Cardiac muscle cell (in vitro differentiated cells and primary cell): ENCODE measurements around the gene PACSIN2. TPM values are rescaled to one million over a fixed set of nuclear protein-coding genes. Genes with fewer than 3 reads are reported as not detected.

Source experiments
- DNase-seq, 2 donors: peaks; one replicate each; pipeline versions ENCODE4 v3.0.0 to v3.0.0-alpha.2; 2010 to 2017; ENCODE audit warnings: low read depth in 1 of 2, low spot score in 1 of 2
- H3K27ac ChIP-seq: fragments of 200-600 bp; sonication (generic); 2 replicates; pipeline ENCODE4 v1.5.1; 2016
- H3K27me3 ChIP-seq: fragments of 200-600 bp; sonication (generic); 2 replicates; pipeline ENCODE4 v1.6.0; 2016; ENCODE audit warnings: control low read depth
- H3K36me3 ChIP-seq: fragments of 200-600 bp; sonication (generic); 2 replicates; pipeline ENCODE4 v1.5.1; 2016; ENCODE audit warnings: control low read depth
- H3K4me1 ChIP-seq: fragments of 200-600 bp; sonication (generic); 2 replicates; pipeline ENCODE4 v1.8.1; 2017; ENCODE audit warnings: low read depth, mild to moderate bottlenecking, mixed run types
- H3K4me3 ChIP-seq: fragments of 200-600 bp; sonication (generic); 2 replicates; pipeline ENCODE4 v1.5.1; 2016; ENCODE audit warnings: mild to moderate bottlenecking
- H3K9me3 ChIP-seq: fragments of 200-600 bp; sonication (generic); 2 replicates; pipeline ENCODE4 v1.5.1; 2017; ENCODE audit warnings: low read depth, mild to moderate bottlenecking, control low read depth
- CTCF ChIP-seq: IDR thresholded peaks from 2 replicates; pipeline ENCODE4 v1.5.1; 2012; ENCODE audit warnings: low read depth, mild to moderate bottlenecking, low read length
- polyA plus RNA-seq: library from polyadenylated mRNA; unstranded; fragments of >200 nt; fragmentation: Nextera tagmentation; extraction: Ambion mirVana; gene quantifications from 2 replicates; pipeline ENCODE4 v1.2.1, GENCODE V29; 2016
- total RNA-seq: library from RNA; depleted of rRNA; stranded (reverse); fragments of >200 nt; gene quantifications from 2 replicates; pipeline ENCODE4 v1.2.3, GENCODE V29; 2016

The PACSIN2 gene
- total and polyA plus RNA-seq, 2 experiments from 2014 or later, result 67.7 to 70.5 TPM

- no peak overlapping the region for H3K4me3 ChIP-seq
- DNase-seq, result no peak
- TF ChIP-seq CTCF, result no peak
- H3K9me3 ChIP-seq, result no peaks in the 10 kb centered on the region
- H3K27me3 ChIP-seq, result no peaks in the 10 kb centered on the region
- H3K4me1 ChIP-seq, result peaks cover 15% of the 10 kb centered on the region
- no peak overlapping the region for H3K27ac ChIP-seq
- no peaks in the 10 kb centered on the region for H3K36me3 ChIP-seq
These were observed 72.6 kb downstream of the PACSIN2 start for GRCh38 chr22:42942351-42942750.

GRCh38 chr22:42939941-42940653, 74.9 kb downstream of the PACSIN2 start:
- no peak for TF ChIP-seq CTCF
- Histone ChIP-seq H3K4me3 (no peak overlapping the region), H3K27ac (no peak overlapping the region), H3K36me3 (no peaks in the 10 kb centered on the region), H3K4me1 (peaks cover 7% of the 10 kb centered on the region), H3K27me3 (no peaks in the 10 kb centered on the region), H3K9me3 (no peaks in the 10 kb centered on the region)
- DNase-seq, result peak in 1 of 2 donors; percentile 77

GRCh38 chr22:42939451-42939881, 75.5 kb downstream of the PACSIN2 start:
- Histone ChIP-seq H3K27me3 (no peaks in the 10 kb centered on the region), H3K9me3 (no peaks in the 10 kb centered on the region), H3K27ac (no peak overlapping the region), H3K4me1 (peaks cover 7% of the 10 kb centered on the region), H3K36me3 (no peaks in the 10 kb centered on the region), H3K4me3 (no peak overlapping the region)
- TF ChIP-seq CTCF, result no peak
- DNase-seq, result no peak

- Histone ChIP-seq H3K27ac (no peak overlapping the region), H3K4me3 (no peak overlapping the region), H3K4me1 (peaks cover 10% of the 10 kb centered on the region), H3K9me3 (no peaks in the 10 kb centered on the region), H3K36me3 (no peaks in the 10 kb centered on the region), H3K27me3 (no peaks in the 10 kb centered on the region)
- no peak for TF ChIP-seq CTCF
- no peak for DNase-seq
These were observed 76.0 kb downstream of the PACSIN2 start for GRCh38 chr22:42938976-42939375.

GRCh38 chr22:42938449-42938848, 76.5 kb downstream of the PACSIN2 start:
- TF ChIP-seq CTCF, result no peak
- no peaks in the 10 kb centered on the region for H3K27me3 ChIP-seq
- H3K4me3 ChIP-seq, result no peak overlapping the region
- H3K9me3 ChIP-seq, result no peaks in the 10 kb centered on the region
- H3K36me3 ChIP-seq, result no peaks in the 10 kb centered on the region
- peaks cover 15% of the 10 kb centered on the region for H3K4me1 ChIP-seq
- DNase-seq, result no peak
- no peak overlapping the region for H3K27ac ChIP-seq
